ENCODE results near the gene RAB4A. TPM values are rescaled to one million over a fixed set of nuclear protein-coding genes. Genes with fewer than 3 reads are reported as not detected.

RAB4A gene
- polyA plus RNA-seq, 3 donors: 22.3 to 34.8 (median 34.5) TPM

DNA sequence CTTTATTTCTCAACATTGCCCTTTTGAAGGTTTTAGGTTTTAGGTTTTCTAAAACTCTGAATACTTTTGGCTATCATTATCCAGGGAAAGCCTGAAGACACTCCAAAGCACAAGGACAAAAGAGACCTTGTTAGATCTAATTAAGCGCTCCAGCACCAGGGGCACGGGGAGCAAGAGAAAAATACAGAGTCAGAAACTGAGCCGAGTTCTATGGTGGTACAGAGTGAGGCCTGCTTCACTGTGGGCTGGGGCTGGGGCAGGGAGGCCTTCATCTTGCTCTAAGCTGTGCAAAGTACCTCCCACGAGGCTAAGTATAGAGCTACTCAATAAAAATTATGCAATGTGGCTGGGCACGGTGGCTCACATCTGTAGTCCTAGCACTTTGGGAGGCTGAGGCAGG lies 19.7 kb upstream of the RAB4A start:
- H3K4me1 ChIP-seq (ENCODE audit: control insufficient read depth in 1 of 2, insufficient read depth in 2 of 2, low read length in 2 of 2): peaks cover 48 to 53% of the 10 kb centered on the region in 2 donors

DNA sequence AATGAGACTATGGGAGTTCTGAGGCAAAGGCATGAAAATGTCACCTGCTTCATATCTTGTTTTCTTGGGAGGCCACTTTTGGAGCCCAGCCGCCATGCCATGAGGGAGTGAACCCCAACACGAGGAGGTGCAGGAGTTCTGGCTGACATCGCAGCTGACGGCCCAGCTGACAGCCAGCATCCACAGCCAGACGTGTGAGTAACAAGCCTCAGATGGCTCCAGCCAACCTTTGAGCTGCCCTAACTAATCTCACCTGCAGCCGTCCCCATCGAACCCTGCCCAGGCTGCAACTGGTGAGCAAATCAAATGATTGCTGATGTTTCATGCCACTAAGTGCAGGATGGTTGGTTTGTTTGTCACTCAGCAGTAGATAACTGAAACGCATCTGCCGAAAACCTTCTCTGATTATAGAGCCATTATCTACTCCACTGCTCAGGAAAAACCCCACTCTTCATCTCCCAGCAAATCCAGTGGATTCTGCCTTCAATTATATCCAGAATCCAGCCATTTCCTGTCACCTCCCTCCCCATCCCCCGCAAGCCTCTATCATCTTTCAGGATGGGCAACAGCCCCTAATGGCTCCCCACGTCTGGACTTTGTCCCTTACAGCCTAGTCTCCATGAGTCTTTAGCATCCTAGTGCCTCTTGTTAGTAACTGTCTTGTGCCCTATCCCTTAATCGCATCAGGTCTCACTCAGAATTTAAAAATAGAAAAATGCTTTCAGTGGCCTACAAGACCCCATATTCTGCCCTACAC lies 18.5 kb upstream of the RAB4A start:
- H3K27ac Mint-ChIP-seq: no peak overlapping the region
- no peaks in the 10 kb centered on the region for H3K9me3 ChIP-seq (replicated peaks in 1 of 2; ENCODE audit: control insufficient read depth in 1 of 2, insufficient read depth in 1 of 2, low read length in 2 of 2)
- 98% methylated on average over 7 of the region's 12 CpGs for WGBS (ENCODE audit: insufficient coverage)
- H3K4me3 Mint-ChIP-seq: no peak overlapping the region
- peaks cover 52% of the 10 kb centered on the region for H3K4me1 Mint-ChIP-seq
- no peak for DNase-seq
- H3K27ac ChIP-seq (ENCODE audit: low read depth in 1 of 2, low read length in 2 of 2): no peak overlapping the region
- H4K20me1 ChIP-seq (ENCODE audit: insufficient read depth, low read length): no peaks in the 10 kb centered on the region
- H3K9ac ChIP-seq (ENCODE audit: insufficient read depth, low read length, poor library complexity, severe bottlenecking): no peak overlapping the region
- H3K4me1 ChIP-seq (ENCODE audit: control insufficient read depth in 1 of 2, insufficient read depth in 2 of 2, low read length in 2 of 2): peaks cover 48 to 53% of the 10 kb centered on the region in 2 donors
- TF ChIP-seq, protein P1, sequence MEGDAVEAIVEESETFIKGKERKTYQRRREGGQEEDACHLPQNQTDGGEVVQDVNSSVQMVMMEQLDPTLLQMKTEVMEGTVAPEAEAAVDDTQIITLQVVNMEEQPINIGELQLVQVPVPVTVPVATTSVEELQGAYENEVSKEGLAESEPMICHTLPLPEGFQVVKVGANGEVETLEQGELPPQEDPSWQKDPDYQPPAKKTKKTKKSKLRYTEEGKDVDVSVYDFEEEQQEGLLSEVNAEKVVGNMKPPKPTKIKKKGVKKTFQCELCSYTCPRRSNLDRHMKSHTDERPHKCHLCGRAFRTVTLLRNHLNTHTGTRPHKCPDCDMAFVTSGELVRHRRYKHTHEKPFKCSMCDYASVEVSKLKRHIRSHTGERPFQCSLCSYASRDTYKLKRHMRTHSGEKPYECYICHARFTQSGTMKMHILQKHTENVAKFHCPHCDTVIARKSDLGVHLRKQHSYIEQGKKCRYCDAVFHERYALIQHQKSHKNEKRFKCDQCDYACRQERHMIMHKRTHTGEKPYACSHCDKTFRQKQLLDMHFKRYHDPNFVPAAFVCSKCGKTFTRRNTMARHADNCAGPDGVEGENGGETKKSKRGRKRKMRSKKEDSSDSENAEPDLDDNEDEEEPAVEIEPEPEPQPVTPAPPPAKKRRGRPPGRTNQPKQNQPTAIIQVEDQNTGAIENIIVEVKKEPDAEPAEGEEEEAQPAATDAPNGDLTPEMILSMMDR (IDR thresholded peaks at IDR 0.05): no peak
- intact Hi-C loops (cut with micrococcal nuclease): no loop called here
- H3K4me3 ChIP-seq (replicated peaks in 1 of 3; ENCODE audit: low read depth in 2 of 3, low read length in 3 of 3): no peak overlapping the region
- peaks cover 2 to 5% (median 2%) of the 10 kb centered on the region in 3 donors for H3K27me3 Mint-ChIP-seq (ENCODE audit: low read depth in 3 of 3)
- H3K36me3 Mint-ChIP-seq: peaks cover 0 to 3% of the 10 kb centered on the region in 2 donors
- no peak overlapping the region for H2AFZ ChIP-seq (ENCODE audit: insufficient read depth, low read depth, low read length, poor library complexity, severe bottlenecking)
- H3K36me3 ChIP-seq (replicated peaks in 1 of 2; ENCODE audit: control insufficient read depth in 1 of 2, insufficient read depth in 2 of 2, low read length in 2 of 2): no peaks in the 10 kb centered on the region
- H3K4me2 ChIP-seq (replicated peaks; ENCODE audit: extremely low read depth, low read length, poor library complexity, severe bottlenecking): no peak overlapping the region
- no peaks in the 10 kb centered on the region for H3K79me2 ChIP-seq (ENCODE audit: insufficient read depth, low read length)
- H3K9me3 Mint-ChIP-seq: peaks cover 0 to 3% (median 0%) of the 10 kb centered on the region in 7 donors
- H3K27me3 ChIP-seq (ENCODE audit: control insufficient read depth in 2 of 2, insufficient read depth in 2 of 2, low read length in 2 of 2): no peaks in the 10 kb centered on the region

More for the DNA sequence above, 19.7 kb upstream of the RAB4A start:
- Mint-ChIP-seq H3K4me3 (no peak overlapping the region), H3K4me1 (peaks cover 52% of the 10 kb centered on the region), H3K36me3 (peaks cover 0 to 3% of the 10 kb centered on the region in 2 donors), H3K27ac (peak overlapping the region; percentile 39 to 89 (median 76)), H3K27me3 (ENCODE audit: low read depth in 3 of 3) (peaks cover 1 to 5% (median 2%) of the 10 kb centered on the region in 3 donors), H3K9me3 (peaks cover 0 to 3% (median 0%) of the 10 kb centered on the region in 7 donors)
- intact Hi-C loops (cut with micrococcal nuclease): no loop called here
- Histone ChIP-seq H3K9me3 (replicated peaks in 1 of 2; ENCODE audit: control insufficient read depth in 1 of 2, insufficient read depth in 1 of 2, low read length in 2 of 2) (no peaks in the 10 kb centered on the region), H3K36me3 (replicated peaks in 1 of 2; ENCODE audit: control insufficient read depth in 1 of 2, insufficient read depth in 2 of 2, low read length in 2 of 2) (no peaks in the 10 kb centered on the region), H2AFZ (ENCODE audit: insufficient read depth, low read depth, low read length, poor library complexity, severe bottlenecking) (no peak overlapping the region), H3K27me3 (ENCODE audit: control insufficient read depth in 2 of 2, insufficient read depth in 2 of 2, low read length in 2 of 2) (no peaks in the 10 kb centered on the region), H3K27ac (ENCODE audit: low read depth in 1 of 2, low read length in 2 of 2) (peak overlapping the region in 1 of 2 donors; percentile 83), H3K4me2 (replicated peaks; ENCODE audit: extremely low read depth, low read length, poor library complexity, severe bottlenecking) (no peak overlapping the region), H3K4me3 (replicated peaks in 1 of 3; ENCODE audit: low read depth in 2 of 3, low read length in 3 of 3) (no peak overlapping the region), H3K9ac (ENCODE audit: insufficient read depth, low read length, poor library complexity, severe bottlenecking) (no peak overlapping the region), H3K79me2 (ENCODE audit: insufficient read depth, low read length) (no peaks in the 10 kb centered on the region), H4K20me1 (ENCODE audit: insufficient read depth, low read length) (no peaks in the 10 kb centered on the region)
- no peak for DNase-seq
- 45% methylated on average over 4 of the region's 5 CpGs for WGBS (ENCODE audit: insufficient coverage)
- TF ChIP-seq, protein P1 (IDR thresholded peaks at IDR 0.05): no peak

All from CD14-positive monocyte (primary cell).